Measurements from ENCODE around the gene AP3M1.

Gene AP3M1

DNA sequence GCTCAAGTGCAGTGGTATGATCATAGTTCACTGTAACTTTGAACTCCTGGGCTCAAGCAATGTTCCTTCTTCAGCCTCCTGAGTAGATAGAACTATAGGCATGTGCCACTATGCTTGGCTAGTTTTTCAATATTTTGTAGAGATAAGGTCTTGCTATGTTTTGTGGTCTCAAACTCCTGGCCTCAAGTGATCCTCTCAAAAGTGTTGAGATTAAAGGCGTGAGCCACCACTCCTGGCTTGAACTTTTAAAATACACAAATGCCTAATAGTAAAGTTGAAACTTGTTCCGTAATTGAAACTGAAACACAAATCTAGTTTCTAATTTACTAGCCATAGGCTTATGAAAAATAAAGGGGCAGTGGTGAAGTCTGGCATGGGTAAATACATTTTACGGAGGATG, 65.7 kb downstream of the AP3M1 start:
- FAIRE-seq: peak; percentile 91
- peak; percentile 30 for DNase-seq (ENCODE audit: extremely low spot score, insufficient read length, low read depth)

DNA sequence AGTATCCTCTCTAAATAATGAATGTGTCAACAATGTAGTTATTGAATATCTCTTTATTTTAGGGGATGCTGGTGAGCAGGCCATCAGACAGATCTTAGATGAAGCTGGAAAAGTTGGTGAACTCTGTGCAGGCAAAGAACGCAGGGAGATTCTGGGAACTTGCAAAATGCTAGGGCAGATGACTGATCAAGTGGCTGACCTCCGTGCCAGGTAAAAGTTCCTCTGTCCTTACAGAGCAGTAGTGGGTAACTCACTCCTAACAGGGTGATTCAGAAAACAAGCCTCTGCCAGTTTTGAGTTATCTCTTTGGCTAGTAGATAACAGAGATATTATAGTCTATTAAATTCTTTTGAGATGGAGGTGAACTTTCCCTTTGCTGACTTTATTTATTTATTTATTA, 67.3 kb downstream of the AP3M1 start:
- no peak for FAIRE-seq
- DNase-seq (ENCODE audit: extremely low spot score, insufficient read length, low read depth): no peak

DNA sequence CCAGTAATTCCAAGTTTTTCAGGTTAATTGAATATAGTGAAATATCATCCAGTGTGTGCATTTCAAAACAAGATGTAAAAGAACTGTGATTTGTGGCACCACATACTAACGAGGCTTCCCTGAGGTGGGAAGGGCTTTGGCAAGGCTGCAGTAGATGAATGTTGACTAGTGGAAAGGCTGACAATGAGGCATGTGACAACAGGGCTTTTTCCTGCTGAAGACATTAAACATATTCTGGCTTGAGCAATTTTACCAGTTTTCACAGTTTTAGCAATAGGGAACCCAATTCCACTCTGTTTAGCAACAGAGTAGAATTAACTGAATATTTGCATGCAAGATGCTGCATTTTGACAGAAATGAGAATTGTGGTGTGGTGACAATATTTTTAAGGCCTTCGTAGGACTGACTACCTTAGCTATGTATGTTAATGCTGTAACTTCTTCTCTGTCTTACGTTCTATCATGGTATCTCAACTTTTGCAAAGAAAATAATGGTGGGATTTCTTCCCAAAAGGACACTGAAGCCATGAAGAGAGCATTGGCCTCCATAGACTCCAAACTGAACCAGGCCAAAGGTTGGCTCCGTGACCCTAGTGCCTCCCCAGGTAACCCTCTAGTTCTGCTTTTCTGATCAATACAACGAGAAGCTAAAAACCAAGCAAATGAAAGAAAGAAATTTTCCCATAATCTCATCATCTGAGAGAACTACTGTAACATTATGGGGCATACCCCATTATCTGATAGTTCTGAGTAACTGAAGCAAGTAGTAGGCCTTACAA, 68.5 kb downstream of the AP3M1 start:
- no peak for FAIRE-seq

DNA sequence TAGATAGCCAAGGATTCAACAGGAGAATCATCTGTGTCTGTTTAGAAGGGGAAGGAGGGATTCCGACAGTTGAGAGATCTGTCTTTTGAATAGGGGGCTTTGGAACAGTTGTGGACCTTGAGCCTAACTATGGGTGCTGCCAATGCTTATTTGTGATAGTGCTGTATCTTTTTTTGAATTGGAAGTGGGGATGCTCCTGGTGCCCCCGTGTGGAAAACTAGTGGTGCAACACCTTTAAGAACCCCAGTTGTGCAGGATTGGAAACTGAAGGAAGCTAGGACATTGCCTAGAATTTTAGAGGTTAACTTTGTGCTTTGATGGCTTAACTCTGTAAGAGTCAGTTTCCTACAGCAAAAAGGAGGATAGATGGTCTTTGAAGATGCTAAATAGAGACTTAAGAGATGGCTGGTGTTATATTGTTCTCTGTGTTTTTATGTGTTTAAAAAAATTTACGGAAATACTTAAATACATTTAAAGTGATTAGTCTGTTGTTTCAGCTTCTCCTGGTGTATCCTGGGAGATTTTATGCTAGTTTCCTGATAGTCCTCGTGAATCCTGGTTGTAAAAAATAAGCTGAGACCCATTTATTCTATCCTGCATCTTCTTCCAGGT, 69.3 kb downstream of the AP3M1 start:
- FAIRE-seq (peak; percentile 85), DNase-seq (ENCODE audit: extremely low spot score, insufficient read length, low read depth) (no peak)

More for the DNA sequence above, 68.5 kb downstream of the AP3M1 start:
- no peak for DNase-seq (ENCODE audit: extremely low spot score, insufficient read length, low read depth)

DNA sequence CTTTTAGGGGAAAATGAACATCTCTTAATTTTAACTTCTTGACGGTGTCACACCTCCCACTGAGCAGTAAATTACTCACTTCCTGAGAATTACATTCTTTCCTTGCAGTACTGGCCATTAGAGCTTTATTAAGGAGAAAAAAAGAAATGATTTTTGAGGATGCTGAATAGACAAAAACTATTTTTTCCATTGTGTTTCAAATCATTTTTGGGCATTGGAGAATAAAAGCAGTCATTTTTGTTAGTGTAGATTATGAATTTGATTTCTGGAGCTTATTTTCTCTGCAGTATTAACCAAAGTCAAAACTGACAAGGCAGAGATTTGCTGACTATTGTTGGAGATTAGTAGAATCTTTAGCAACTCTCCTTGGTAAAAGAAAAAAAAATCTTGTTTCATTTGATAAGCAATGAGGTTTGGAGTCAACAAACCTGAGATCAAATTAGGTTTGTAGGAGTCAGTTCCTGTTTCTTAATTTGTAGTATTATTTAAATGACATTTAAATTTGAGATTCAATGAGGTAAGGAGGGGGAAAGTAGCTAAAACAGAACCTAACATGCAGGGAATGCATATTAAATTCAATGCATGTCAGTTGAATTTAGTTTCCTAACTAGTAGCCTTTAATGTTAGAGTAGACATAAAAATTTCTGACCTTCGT, 70.6 kb downstream of the AP3M1 start:
- FAIRE-seq: peak; percentile 9
- DNase-seq (ENCODE audit: extremely low spot score, insufficient read length, low read depth): no peak

DNA sequence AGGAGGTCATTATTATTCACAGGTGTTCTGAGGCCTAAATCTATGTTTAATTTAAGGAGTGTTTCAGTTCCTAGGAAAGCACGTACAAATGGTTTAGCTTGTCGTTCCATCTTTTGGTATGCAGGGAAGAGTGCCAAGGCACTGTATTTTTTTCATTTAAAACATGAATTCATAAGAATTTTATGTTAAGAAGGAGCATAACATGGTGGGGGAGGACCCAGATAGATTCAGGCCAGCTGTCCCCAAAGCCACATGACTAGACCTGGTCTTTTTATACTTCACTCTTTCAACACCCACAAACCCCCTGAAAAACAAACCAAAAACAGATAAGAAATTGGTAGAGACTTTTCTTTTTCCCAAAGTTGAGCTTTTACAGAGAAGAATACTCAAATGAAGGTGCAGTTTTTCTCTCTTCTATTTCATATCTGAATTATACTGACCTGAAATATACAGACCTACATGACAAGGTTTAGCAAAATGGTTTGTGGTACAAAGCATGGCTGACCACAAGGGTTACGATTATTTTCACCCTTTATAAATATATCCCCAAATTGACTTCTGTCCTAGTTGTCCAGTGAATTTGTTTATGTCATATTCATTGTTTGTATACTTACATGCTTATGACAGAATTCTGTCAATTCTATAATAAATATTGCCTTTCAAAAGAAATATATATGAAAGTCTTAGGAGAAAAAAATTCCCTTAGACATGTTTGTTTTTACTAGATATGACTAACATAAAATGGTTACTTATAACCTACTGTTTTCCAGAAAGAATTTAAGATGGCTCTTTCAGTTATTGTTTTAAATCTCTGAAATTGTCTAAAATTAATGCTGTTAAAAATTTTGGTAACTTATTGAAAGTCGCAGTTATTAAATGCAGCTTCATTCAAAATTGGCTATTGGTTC, 71.3 kb downstream of the AP3M1 start:
- no peak for DNase-seq (ENCODE audit: extremely low spot score, insufficient read length, low read depth)
- peak; percentile 51 for FAIRE-seq

DNA sequence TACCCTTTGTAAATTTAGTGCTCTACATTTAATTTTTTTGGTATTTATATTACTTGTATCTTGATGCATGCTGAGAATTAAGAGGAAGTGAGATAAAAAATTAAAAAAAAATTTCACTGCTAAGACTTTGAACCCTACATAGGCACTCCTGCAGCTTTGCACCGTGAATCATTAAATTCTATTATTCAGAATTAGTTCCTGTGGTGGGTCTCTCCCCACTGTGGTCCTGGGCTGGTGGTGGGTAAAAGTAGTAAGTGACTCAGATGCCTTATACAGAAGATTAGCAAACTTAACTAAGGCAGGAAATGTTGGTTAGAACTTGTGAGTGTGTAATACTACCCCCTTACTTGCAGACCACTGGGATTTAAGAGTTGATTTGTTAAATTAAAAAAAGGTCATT, 72.6 kb downstream of the AP3M1 start:
- DNase-seq (ENCODE audit: extremely low spot score, insufficient read length, low read depth) (no peak), FAIRE-seq (peak; percentile 64)

DNA sequence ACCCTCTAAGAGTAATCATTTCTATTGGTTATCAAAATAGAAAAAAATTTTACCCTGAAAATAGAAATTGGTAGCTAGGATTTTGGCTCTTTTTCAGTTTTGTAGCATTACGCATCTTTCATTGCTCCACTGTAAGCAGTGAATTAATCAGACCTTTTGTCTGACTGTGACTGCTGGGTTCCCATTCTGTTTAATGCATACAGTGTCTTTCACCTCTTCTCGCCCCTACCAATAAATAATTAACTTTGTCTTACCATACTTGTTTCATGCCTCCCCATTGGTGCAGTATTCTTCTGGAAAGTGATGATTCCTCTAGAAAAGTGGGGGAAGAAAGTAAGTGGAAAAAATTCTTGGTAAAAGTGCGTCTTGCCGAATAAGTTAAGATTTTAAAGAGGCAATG, 73.2 kb downstream of the AP3M1 start:
- DNase-seq (ENCODE audit: extremely low spot score, insufficient read length, low read depth) (no peak), FAIRE-seq (peak; percentile 47)

DNA sequence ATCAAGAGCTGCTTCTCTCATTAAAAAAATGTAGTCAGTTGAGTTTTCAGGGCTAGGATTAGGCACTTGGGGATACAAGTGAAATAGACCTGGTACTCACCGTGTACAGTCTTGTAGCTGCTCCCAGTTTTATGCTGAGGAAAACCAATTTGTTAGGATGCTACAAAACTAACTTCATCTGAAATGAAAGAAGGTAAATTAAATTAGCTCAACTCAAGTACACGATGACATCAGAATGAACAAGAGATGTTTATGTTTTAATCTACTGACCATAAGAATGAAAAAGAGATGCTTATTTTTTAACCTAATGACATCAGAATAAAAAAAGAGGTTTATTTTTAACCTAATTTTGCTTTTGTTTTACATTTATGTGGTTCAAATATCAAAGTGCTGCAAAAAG, 73.7 kb downstream of the AP3M1 start:
- FAIRE-seq: peak; percentile 39
- DNase-seq (ENCODE audit: extremely low spot score, insufficient read length, low read depth): no peak

DNA sequence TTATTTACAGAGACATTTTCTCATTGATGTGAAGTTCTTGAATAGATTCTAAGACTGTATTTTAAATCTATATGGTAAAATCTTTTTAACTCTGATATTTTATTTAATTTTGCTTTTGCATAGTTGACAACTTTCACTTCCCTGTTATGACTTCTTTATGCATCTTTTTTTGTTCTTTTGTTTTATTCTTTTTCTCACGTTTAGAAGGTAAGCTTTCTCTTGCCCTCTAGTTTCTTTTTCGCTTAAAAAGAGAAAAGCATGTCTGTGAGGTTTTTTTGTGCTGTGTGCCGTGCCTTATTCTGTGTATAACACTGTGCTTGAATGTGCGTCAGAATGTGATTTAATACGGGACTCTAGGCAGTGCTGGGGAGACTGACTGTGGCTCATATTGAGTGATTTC, 74.7 kb downstream of the AP3M1 start:
- FAIRE-seq: no peak

DNA sequence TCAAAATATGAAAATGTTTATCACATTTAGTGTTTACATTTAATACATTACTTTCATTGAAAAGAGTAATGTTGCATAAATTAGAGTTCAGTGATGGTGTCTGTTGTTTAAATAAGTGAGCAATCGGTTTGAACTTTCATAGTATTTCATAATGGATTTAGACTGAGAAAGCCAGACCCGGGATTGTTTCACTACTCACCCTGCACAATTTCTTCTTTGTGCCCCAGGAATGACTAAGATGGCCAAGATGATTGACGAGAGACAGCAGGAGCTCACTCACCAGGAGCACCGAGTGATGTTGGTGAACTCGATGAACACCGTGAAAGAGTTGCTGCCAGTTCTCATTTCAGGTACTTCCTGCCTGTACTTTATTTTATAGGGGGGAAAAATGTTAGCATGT, 78.1 kb downstream of the AP3M1 start:
- FAIRE-seq: no peak

More for the DNA sequence above, 74.7 kb downstream of the AP3M1 start:
- no peak for DNase-seq (ENCODE audit: extremely low spot score, insufficient read length, low read depth)

DNA sequence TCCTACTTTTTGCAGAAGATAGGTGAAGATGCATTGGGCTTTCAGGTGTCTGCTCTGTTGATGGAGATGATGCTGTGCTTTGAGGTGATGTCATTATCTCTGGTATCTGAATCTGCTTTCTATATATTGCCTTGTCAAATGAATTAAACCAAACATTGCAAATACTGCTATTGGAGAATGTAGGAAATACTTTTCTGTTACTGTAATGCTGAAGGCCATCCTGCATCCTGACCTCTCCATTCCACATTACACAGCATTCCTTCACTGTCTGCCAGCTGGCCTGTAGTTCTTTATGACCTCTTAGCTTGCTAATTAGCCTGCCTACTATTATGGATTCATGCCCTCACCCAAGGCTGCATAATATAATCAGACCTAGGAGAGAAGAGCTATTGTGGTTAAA, 79.5 kb downstream of the AP3M1 start:
- no peak for DNase-seq (ENCODE audit: extremely low spot score, insufficient read length, low read depth)
- no peak for FAIRE-seq

More for the DNA sequence above, 78.1 kb downstream of the AP3M1 start:
- no peak for DNase-seq (ENCODE audit: extremely low spot score, insufficient read length, low read depth)

All from GM18507 (cell line).